HG02981 (cell line): ENCODE measurements around the gene CLOCK.

Experiments
- ATAC-seq: cut with Tn5 transposase; IDR thresholded peaks from one replicate; pipeline ENCODE4 v1.9.1; 2021; ENCODE audit warnings: mild to moderate bottlenecking, moderate library complexity; ENCODE audit not compliant: unreplicated experiment

CLOCK gene

GRCh38 chr4:55435141-55435841 lies 111.4 kb downstream of the CLOCK start:
- peak; percentile 60 for ATAC-seq

GRCh38 chr4:55431710-55432336 lies 114.9 kb downstream of the CLOCK start:
- no peak for ATAC-seq

- ATAC-seq: no peak
Observed at GRCh38 chr4:55424791-55425190, 121.9 kb downstream of the CLOCK start.

- ATAC-seq: no peak
Observed at GRCh38 chr4:55416176-55416575, 130.5 kb downstream of the CLOCK start.

GRCh38 chr4:55411621-55412020 lies 135.1 kb downstream of the CLOCK start:
- ATAC-seq: no peak

GRCh38 chr4:55410431-55410830 lies 136.3 kb downstream of the CLOCK start:
- ATAC-seq: no peak

- peak; percentile 83 for ATAC-seq
Observed at GRCh38 chr4:55409468-55410171, 137.1 kb downstream of the CLOCK start.

- no peak for ATAC-seq
Observed at GRCh38 chr4:55407764-55408163, 138.9 kb downstream of the CLOCK start.

- ATAC-seq: no peak
Observed at GRCh38 chr4:55407119-55407518, 139.6 kb downstream of the CLOCK start.

- no peak for ATAC-seq
Observed at GRCh38 chr4:55406545-55406944, 140.2 kb downstream of the CLOCK start.

GRCh38 chr4:55405073-55405472 lies 141.6 kb downstream of the CLOCK start:
- ATAC-seq: no peak

GRCh38 chr4:55399581-55399980 lies 147.1 kb downstream of the CLOCK start:
- no peak for ATAC-seq

GRCh38 chr4:55398966-55399365 lies 147.7 kb downstream of the CLOCK start:
- no peak for ATAC-seq

GRCh38 chr4:55398461-55398860 lies 148.2 kb downstream of the CLOCK start:
- no peak for ATAC-seq

- ATAC-seq: no peak
Observed at GRCh38 chr4:55397520-55398321, 149.0 kb downstream of the CLOCK start.

- no peak for ATAC-seq
Observed at GRCh38 chr4:55397126-55397436, 149.6 kb downstream of the CLOCK start.

GRCh38 chr4:55396308-55397125 lies 150.2 kb downstream of the CLOCK start:
- peak; percentile 21 for ATAC-seq

- peak; percentile 91 for ATAC-seq
Observed at GRCh38 chr4:55395529-55396307, 151.0 kb downstream of the CLOCK start, which contains the start of gene TMEM165. TMEM165 (plus strand) TSS chr4:55395957; CDS start chr4:55396190, 233 bp downstream.

- peak; percentile 0 for ATAC-seq
Observed at GRCh38 chr4:55395218-55395528, 151.5 kb downstream of the CLOCK start.
